DND-41 (cell line): ENCODE data around the gene IGSF1.

ENCODE experiments used
- CTCF ChIP-seq: IDR thresholded peaks from 2 replicates; pipeline ENCODE4 v1.5.1; 2012; ENCODE audit warnings: borderline replicate concordance, low read length, moderate library complexity, mild to moderate bottlenecking; ENCODE audit not compliant: poor library complexity, severe bottlenecking; ENCODE audit errors: extremely low read depth
- EZH2 ChIP-seq: IDR thresholded peaks from 3 replicates; pipeline ENCODE4 v1.6.1; 2012; ENCODE audit warnings: borderline replicate concordance, low read depth, mild to moderate bottlenecking, moderate library complexity, low read length, inconsistent platforms; ENCODE audit not compliant: severe bottlenecking

DNA sequence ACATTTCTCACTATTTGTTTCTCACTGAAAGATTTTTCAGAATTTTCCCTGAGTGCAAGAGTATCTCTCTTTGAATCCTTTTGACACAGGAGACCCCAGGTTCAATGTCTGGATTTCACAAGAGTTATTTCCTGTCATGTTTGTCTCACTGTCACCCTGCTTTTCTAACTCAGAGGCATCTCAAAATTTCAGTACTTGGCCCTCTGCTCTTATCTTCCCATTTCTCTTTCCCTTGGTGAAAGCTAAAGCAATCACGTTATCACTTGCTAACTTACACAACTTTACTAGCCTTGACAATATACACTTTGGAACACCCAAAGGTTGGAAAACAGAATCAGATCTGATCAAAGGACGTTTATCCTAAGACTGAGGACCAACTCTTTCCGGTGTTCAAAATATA is 17.3 kb downstream of the IGSF1 start:
- TF ChIP-seq CTCF: no peak
- no peak for TF ChIP-seq EZH2
